Glutamatergic neuron (in vitro differentiated cells): ENCODE results near the gene FFAR1. TPM values are rescaled to one million over a fixed set of nuclear protein-coding genes. Genes with fewer than 3 reads are reported as not detected.

Experiments
- DNase-seq: peaks from one replicate; pipeline ENCODE4 v3.0.0; 2022
- H3K27ac Mint-ChIP-seq: one replicate; pipeline ENCODE4 v1.8.0; 2020; ENCODE audit warnings: mild to moderate bottlenecking, mixed read lengths, inconsistent platforms; ENCODE audit not compliant: unreplicated experiment
- H3K27me3 Mint-ChIP-seq: one replicate; pipeline ENCODE4 v1.8.0; 2020; ENCODE audit warnings: mild to moderate bottlenecking, moderate library complexity, mixed read lengths, inconsistent platforms; ENCODE audit not compliant: unreplicated experiment
- H3K36me3 Mint-ChIP-seq: one replicate; pipeline ENCODE4 v1.8.0; 2020; ENCODE audit warnings: mild to moderate bottlenecking, mixed read lengths, inconsistent platforms; ENCODE audit not compliant: unreplicated experiment
- H3K4me1 Mint-ChIP-seq: one replicate; pipeline ENCODE4 v1.8.0; 2020; ENCODE audit warnings: mild to moderate bottlenecking, low read depth, mixed read lengths, inconsistent platforms; ENCODE audit not compliant: unreplicated experiment
- H3K4me3 Mint-ChIP-seq: one replicate; pipeline ENCODE4 v1.8.0; 2020; ENCODE audit warnings: mild to moderate bottlenecking, mixed read lengths, inconsistent platforms; ENCODE audit not compliant: unreplicated experiment
- H3K9me3 Mint-ChIP-seq: one replicate; pipeline ENCODE4 v1.8.0; 2020; ENCODE audit warnings: mild to moderate bottlenecking, moderate library complexity, mixed read lengths, inconsistent platforms; ENCODE audit not compliant: unreplicated experiment
- CTCF ChIP-seq: fragments of 200-600 bp; sonication (generic); IDR thresholded peaks from one replicate; pipeline ENCODE4 v1.5.0; 2021; ENCODE audit not compliant: partially characterized antibody, unreplicated experiment
- total RNA-seq: library from RNA; stranded (reverse); fragmentation: NEBNext Ultra II Directional; extraction: Animal tissue kit (Norgen Biotek cat#: 25700); gene quantifications from one replicate; pipeline ENCODE4 v1.2.1, GENCODE V29; 2021; ENCODE audit not compliant: unreplicated experiment

Gene FFAR1
- total RNA-seq, 1 donor from 2014 or later = not detected

GRCh38 chr19:35336166-35336955, 11.3 kb upstream of the FFAR1 start:
- TF ChIP-seq CTCF = no peak
- H3K36me3 Mint-ChIP-seq = no peaks in the 10 kb centered on the region
- peaks cover 2% of the 10 kb centered on the region for H3K27me3 Mint-ChIP-seq
- peaks cover 2% of the 10 kb centered on the region for H3K9me3 Mint-ChIP-seq
- H3K4me3 Mint-ChIP-seq = no peak overlapping the region
- no peak overlapping the region for H3K27ac Mint-ChIP-seq
- no peak for DNase-seq
- no peaks in the 10 kb centered on the region for H3K4me1 Mint-ChIP-seq

GRCh38 chr19:35337097-35337983, 10.4 kb upstream of the FFAR1 start:
- Mint-ChIP-seq H3K36me3 (no peaks in the 10 kb centered on the region), H3K9me3 (peaks cover 2% of the 10 kb centered on the region), H3K27me3 (peaks cover 3% of the 10 kb centered on the region), H3K4me3 (no peak overlapping the region), H3K27ac (no peak overlapping the region), H3K4me1 (peaks cover 2% of the 10 kb centered on the region)
- DNase-seq = no peak
- TF ChIP-seq CTCF = no peak

GRCh38 chr19:35337984-35338296, 9.8 kb upstream of the FFAR1 start:
- Mint-ChIP-seq H3K9me3 (peaks cover 2% of the 10 kb centered on the region), H3K27ac (no peak overlapping the region), H3K4me3 (no peak overlapping the region), H3K36me3 (no peaks in the 10 kb centered on the region), H3K27me3 (peaks cover 4% of the 10 kb centered on the region), H3K4me1 (peaks cover 2% of the 10 kb centered on the region)
- no peak for DNase-seq
- no peak for TF ChIP-seq CTCF

GRCh38 chr19:35340431-35340830, 7.3 kb upstream of the FFAR1 start:
- TF ChIP-seq CTCF = no peak
- H3K9me3 Mint-ChIP-seq = peaks cover 2% of the 10 kb centered on the region
- no peak for DNase-seq
- H3K27me3 Mint-ChIP-seq = peaks cover 2% of the 10 kb centered on the region
- H3K4me3 Mint-ChIP-seq = no peak overlapping the region
- H3K4me1 Mint-ChIP-seq = peaks cover 2% of the 10 kb centered on the region
- H3K36me3 Mint-ChIP-seq = no peaks in the 10 kb centered on the region
- H3K27ac Mint-ChIP-seq = no peak overlapping the region

- peaks cover 2% of the 10 kb centered on the region for H3K9me3 Mint-ChIP-seq
- H3K27me3 Mint-ChIP-seq = peaks cover 2% of the 10 kb centered on the region
- peaks cover 2% of the 10 kb centered on the region for H3K4me1 Mint-ChIP-seq
- no peak overlapping the region for H3K4me3 Mint-ChIP-seq
- no peak for DNase-seq
- H3K27ac Mint-ChIP-seq = no peak overlapping the region
- H3K36me3 Mint-ChIP-seq = no peaks in the 10 kb centered on the region
- TF ChIP-seq CTCF = no peak
Measured at GRCh38 chr19:35341006-35341405, 6.7 kb upstream of the FFAR1 start.
